Heart left ventricle (tissue), 13 donors: ENCODE results near the gene NOL9.

Experiments
- CTCF ChIP-seq, 12 donors: fragments of 200-600 bp; sonication (generic) in 4 of 12; IDR thresholded peaks; one replicate each; pipeline versions ENCODE4 v1.5.0 to v1.8.0; 2018 to 2022; ENCODE audit warnings: antibody characterized with exemption in 12 of 12, mild to moderate bottlenecking in 5 of 12
- POLR2A ChIP-seq, 2 donors: fragments of 450-650 bp; IDR thresholded peaks; one replicate each; pipeline ENCODE4 v1.6.1; 2017; ENCODE audit warnings: antibody characterized with exemption in 2 of 2, mild to moderate bottlenecking in 2 of 2, moderate library complexity in 2 of 2
- donor health status: ischemic (EF 13 %, LVEDD 7.1; RV severe dilation, severe dysfunction).
- donor health status: DM: no; HTN: yes; CAD: no.
- donor health status: DM: no; HTN: no; CAD: no.
- donor health status: ischemic (EF 25% LVEDD 6.9; RV normal size, moderate dysfunction).
- donor health status: ischemic (EF 25% LVEDD 5.7; RV mildly dilated, moderate dysfunction).
- donor health status: ischemic (EF 35%, LVEDD 5.7; RV mildly dilated, moderate dysfunction).
- donor health status: nonischemic (EF 11% LVEDD 7.7; RV severe dilation, severe dysfunction).
- donor health status: DM: yes; HTN: yes; CAD: no.
- donor health status: PGD.
- donor health status: ischemic (EF 29% LVEDD 5.4; RV normal size, mild dysfunction).
- donor health status: nonischemic (EF 23%, LVEDD 6.1; RV moderate dilation, normal function).

GRCh38 chr1:6511561-6512244, 42.6 kb downstream of the NOL9 start:
- TF ChIP-seq CTCF (IDR thresholded peaks at IDR 0.05) (no peak), POLR2A (IDR thresholded peaks at IDR 0.05) (no peak)
